Nucleus accumbens (tissue), 56 donors: ENCODE results near the gene NUDT15.
A peak's percentile ranks its signal among the peaks of the same experiment; 100 is the strongest.
"Not testable (repeated sequence)": the region's sequence is repeated elsewhere in the genome, so short reads cannot be mapped to it uniquely, and the experiment has no call there.

Experiments
- DNase-seq, 56 donors: peaks; one replicate each; lab custom pipeline; 2025; lab: John Stamatoyannopoulos, UW

NUDT15 gene

GRCh38 chr13:48040896-48041295, 3.4 kb downstream of the NUDT15 start:
- no peak for DNase-seq

GRCh38 chr13:48042894-48043293, 5.4 kb downstream of the NUDT15 start:
- no peak for DNase-seq

- DNase-seq, result no peak
Measured at GRCh38 chr13:48043789-48044503, 6.4 kb downstream of the NUDT15 start.

- no peak for DNase-seq
Measured at GRCh38 chr13:48050550-48050949, 13.0 kb downstream of the NUDT15 start.

GRCh38 chr13:48054601-48055000, 17.1 kb downstream of the NUDT15 start:
- DNase-seq, result no peak

GRCh38 chr13:48055712-48056111, 18.2 kb downstream of the NUDT15 start:
- DNase-seq, result no peak

GRCh38 chr13:48058536-48058935, 21.0 kb downstream of the NUDT15 start:
- DNase-seq, result peak in 8 of 56 donors; percentile 2 to 38 (median 12)

- not testable (repeated sequence) for DNase-seq
Measured at GRCh38 chr13:48059951-48060350, 22.4 kb downstream of the NUDT15 start.

- DNase-seq, result no peak
Measured at GRCh38 chr13:48066310-48066989, 28.9 kb downstream of the NUDT15 start.

GRCh38 chr13:48068036-48068435, 30.5 kb downstream of the NUDT15 start:
- no peak for DNase-seq

GRCh38 chr13:48068952-48069351, 31.4 kb downstream of the NUDT15 start:
- DNase-seq, result no peak

- DNase-seq, result no peak
Measured at GRCh38 chr13:48069573-48069972, 32.0 kb downstream of the NUDT15 start.

- no peak for DNase-seq
Measured at GRCh38 chr13:48070942-48071341, 33.4 kb downstream of the NUDT15 start.

GRCh38 chr13:48072304-48072703, 34.8 kb downstream of the NUDT15 start:
- DNase-seq, result no peak

- no peak for DNase-seq
Measured at GRCh38 chr13:48072787-48073186, 35.3 kb downstream of the NUDT15 start.

GRCh38 chr13:48074006-48074405, 36.5 kb downstream of the NUDT15 start:
- no peak for DNase-seq

- DNase-seq, result no peak
Measured at GRCh38 chr13:48078251-48078656, 40.7 kb downstream of the NUDT15 start.

GRCh38 chr13:48081739-48082138, 44.2 kb downstream of the NUDT15 start:
- DNase-seq, result no peak

- DNase-seq, result no peak
Measured at GRCh38 chr13:48086272-48086671, 48.7 kb downstream of the NUDT15 start.

- no peak for DNase-seq
Measured at GRCh38 chr13:48093588-48093987, 56.1 kb downstream of the NUDT15 start.

- peak in 7 of 56 donors; percentile 3 to 57 (median 14) for DNase-seq
Measured at GRCh38 chr13:48094404-48094780, 56.9 kb downstream of the NUDT15 start.
